NCI-H1092 treated with DMSO at 0.1 percent for 48 hours (cell line): ENCODE data around the gene FOXRED2.
A peak's percentile ranks its signal among the peaks of the same experiment; 100 is the strongest.
"Not testable (repeated sequence)": the region's sequence is repeated elsewhere in the genome, so short reads cannot be mapped to it uniquely, and the experiment has no call there.

Source experiments
- DNase-seq: peaks from one replicate; lab custom pipeline; 2025; lab: John Stamatoyannopoulos, UW

The FOXRED2 gene

GRCh38 chr22:36506637-36507517, at the start of gene FOXRED2:
Gene FOXRED2, minus strand, starts transcription at chr22:36507040. Its CDS starts 618 bp downstream, at chr22:36506422.
- DNase-seq: peak; percentile 85

- DNase-seq: no peak
These were observed 47.3 kb upstream of the FOXRED2 start for GRCh38 chr22:36554098-36554497.

- no peak for DNase-seq
These were observed 45.4 kb upstream of the FOXRED2 start for GRCh38 chr22:36552289-36552688.

- DNase-seq: no peak
These were observed 44.1 kb upstream of the FOXRED2 start for GRCh38 chr22:36550701-36551495.

- no peak for DNase-seq
These were observed 42.2 kb upstream of the FOXRED2 start for GRCh38 chr22:36549033-36549432.

- DNase-seq: no peak
These were observed 41.8 kb upstream of the FOXRED2 start for GRCh38 chr22:36548606-36549005.

- no peak for DNase-seq
These were observed 40.1 kb upstream of the FOXRED2 start for GRCh38 chr22:36546932-36547331.

GRCh38 chr22:36546092-36546804, 39.4 kb upstream of the FOXRED2 start:
- DNase-seq: peak; percentile 64

- DNase-seq: no peak
These were observed 37.3 kb upstream of the FOXRED2 start for GRCh38 chr22:36544107-36544620.

- no peak for DNase-seq
These were observed 35.1 kb upstream of the FOXRED2 start for GRCh38 chr22:36541831-36542411.

- DNase-seq: no peak
These were observed 34.2 kb upstream of the FOXRED2 start for GRCh38 chr22:36540867-36541642.

GRCh38 chr22:36538529-36538928, 31.7 kb upstream of the FOXRED2 start:
- no peak for DNase-seq

GRCh38 chr22:36536717-36537116, 29.9 kb upstream of the FOXRED2 start:
- peak; percentile 98 for DNase-seq

GRCh38 chr22:36533320-36533719, 26.5 kb upstream of the FOXRED2 start:
- DNase-seq: not testable (repeated sequence)

- DNase-seq: no peak
These were observed 25.6 kb upstream of the FOXRED2 start for GRCh38 chr22:36532466-36532865.

- peak; percentile 99 for DNase-seq
These were observed 22.2 kb upstream of the FOXRED2 start, which contains the start of gene EIF3D for GRCh38 chr22:36528795-36529751. Gene EIF3D, minus strand, starts transcription at chr22:36529166. Its CDS starts 3,045 bp downstream, at chr22:36526121.

GRCh38 chr22:36528341-36528740, 21.5 kb upstream of the FOXRED2 start:
- DNase-seq: no peak

GRCh38 chr22:36522662-36523061, 15.8 kb upstream of the FOXRED2 start:
- no peak for DNase-seq

GRCh38 chr22:36520423-36520822, 13.6 kb upstream of the FOXRED2 start:
- no peak for DNase-seq

- DNase-seq: not testable (repeated sequence)
These were observed 13.1 kb upstream of the FOXRED2 start for GRCh38 chr22:36519906-36520305.
